ENCODE data around the gene IRAK3. TPM values are rescaled to one million over a fixed set of nuclear protein-coding genes. Genes with fewer than 3 reads are reported as not detected.
"Not testable (repeated sequence)": the region's sequence is repeated elsewhere in the genome, so short reads cannot be mapped to it uniquely, and the experiment has no call there.

The IRAK3 gene
- total RNA-seq, 1 experiment from 2014 or later, result 0.70 TPM

DNA sequence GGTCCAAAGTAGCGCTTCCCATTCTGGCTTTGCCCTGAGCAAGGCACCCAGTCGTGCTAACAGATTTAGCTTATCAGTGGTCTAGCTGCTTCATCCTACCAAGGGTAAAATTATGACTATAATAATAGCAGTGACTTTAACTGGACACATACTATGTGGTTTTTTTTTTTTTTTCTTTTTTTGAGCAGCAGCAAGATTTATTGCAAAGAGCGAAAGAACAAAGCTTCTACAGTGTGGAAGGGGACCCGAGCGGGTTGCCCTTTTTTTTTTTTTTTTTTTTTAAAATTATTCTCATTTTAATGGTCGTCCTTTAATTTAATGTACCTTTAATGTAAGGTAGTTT is 113.8 kb downstream of the IRAK3 start:
- Mint-ChIP-seq H3K4me1 (peaks cover 21% of the 10 kb centered on the region), H3K36me3 (peaks cover 16% of the 10 kb centered on the region), H3K27me3 (ENCODE audit: low read depth) (peaks cover 16% of the 10 kb centered on the region), H3K9me3 (no peaks in the 10 kb centered on the region), H3K4me3 (peak overlapping the region; percentile 99), H3K27ac (peak overlapping the region; percentile 100)
- CTCF ChIA-PET, result interaction anchor here (0.7 to 1.4 kb wide), 9 partner anchors 9 to 490 kb away, joined by 3 to 12 read pairs (median 4); partner anchors contain the start of gene TMBIM4
- POLR2A ChIA-PET, result interaction anchor here (0.6 to 1.3 kb wide), 2 partner anchors 33 to 423 kb away, joined by 3 read pairs; no protein-coding TSS in a partner anchor
- no peak for ATAC-seq
- no peak for DNase-seq (ENCODE audit: low spot score)
- no peak for TF ChIP-seq ELF4 (CRISPR knock-in tag; IDR thresholded peaks at IDR 0.05; ENCODE audit: low read depth)
- TF ChIP-seq, protein P1, sequence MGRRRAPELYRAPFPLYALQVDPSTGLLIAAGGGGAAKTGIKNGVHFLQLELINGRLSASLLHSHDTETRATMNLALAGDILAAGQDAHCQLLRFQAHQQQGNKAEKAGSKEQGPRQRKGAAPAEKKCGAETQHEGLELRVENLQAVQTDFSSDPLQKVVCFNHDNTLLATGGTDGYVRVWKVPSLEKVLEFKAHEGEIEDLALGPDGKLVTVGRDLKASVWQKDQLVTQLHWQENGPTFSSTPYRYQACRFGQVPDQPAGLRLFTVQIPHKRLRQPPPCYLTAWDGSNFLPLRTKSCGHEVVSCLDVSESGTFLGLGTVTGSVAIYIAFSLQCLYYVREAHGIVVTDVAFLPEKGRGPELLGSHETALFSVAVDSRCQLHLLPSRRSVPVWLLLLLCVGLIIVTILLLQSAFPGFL (CRISPR knock-in tag; IDR thresholded peaks at IDR 0.05; ENCODE audit: borderline replicate concordance), result no peak
- TF ChIP-seq, protein P2, sequence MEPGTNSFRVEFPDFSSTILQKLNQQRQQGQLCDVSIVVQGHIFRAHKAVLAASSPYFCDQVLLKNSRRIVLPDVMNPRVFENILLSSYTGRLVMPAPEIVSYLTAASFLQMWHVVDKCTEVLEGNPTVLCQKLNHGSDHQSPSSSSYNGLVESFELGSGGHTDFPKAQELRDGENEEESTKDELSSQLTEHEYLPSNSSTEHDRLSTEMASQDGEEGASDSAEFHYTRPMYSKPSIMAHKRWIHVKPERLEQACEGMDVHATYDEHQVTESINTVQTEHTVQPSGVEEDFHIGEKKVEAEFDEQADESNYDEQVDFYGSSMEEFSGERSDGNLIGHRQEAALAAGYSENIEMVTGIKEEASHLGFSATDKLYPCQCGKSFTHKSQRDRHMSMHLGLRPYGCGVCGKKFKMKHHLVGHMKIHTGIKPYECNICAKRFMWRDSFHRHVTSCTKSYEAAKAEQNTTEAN (CRISPR knock-in tag; IDR thresholded peaks at IDR 0.05), result no peak
- TF ChIP-seq NR2C2 (CRISPR knock-in tag; IDR thresholded peaks at IDR 0.05), result no peak
- TF ChIP-seq EMX1 (CRISPR knock-in tag; IDR thresholded peaks at IDR 0.05), result no peak
- TF ChIP-seq FOXP1 (CRISPR knock-in tag; IDR thresholded peaks at IDR 0.05; ENCODE audit: borderline replicate concordance), result no peak
- TF ChIP-seq, protein P3, sequence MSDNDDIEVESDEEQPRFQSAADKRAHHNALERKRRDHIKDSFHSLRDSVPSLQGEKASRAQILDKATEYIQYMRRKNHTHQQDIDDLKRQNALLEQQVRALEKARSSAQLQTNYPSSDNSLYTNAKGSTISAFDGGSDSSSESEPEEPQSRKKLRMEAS (CRISPR knock-in tag; IDR thresholded peaks at IDR 0.05), result no peak; the same call in 1 of the 2 replicates
- TF ChIP-seq HMGA2 (CRISPR knock-in tag; IDR thresholded peaks at IDR 0.05), result no peak
- TF ChIP-seq, protein P4, sequence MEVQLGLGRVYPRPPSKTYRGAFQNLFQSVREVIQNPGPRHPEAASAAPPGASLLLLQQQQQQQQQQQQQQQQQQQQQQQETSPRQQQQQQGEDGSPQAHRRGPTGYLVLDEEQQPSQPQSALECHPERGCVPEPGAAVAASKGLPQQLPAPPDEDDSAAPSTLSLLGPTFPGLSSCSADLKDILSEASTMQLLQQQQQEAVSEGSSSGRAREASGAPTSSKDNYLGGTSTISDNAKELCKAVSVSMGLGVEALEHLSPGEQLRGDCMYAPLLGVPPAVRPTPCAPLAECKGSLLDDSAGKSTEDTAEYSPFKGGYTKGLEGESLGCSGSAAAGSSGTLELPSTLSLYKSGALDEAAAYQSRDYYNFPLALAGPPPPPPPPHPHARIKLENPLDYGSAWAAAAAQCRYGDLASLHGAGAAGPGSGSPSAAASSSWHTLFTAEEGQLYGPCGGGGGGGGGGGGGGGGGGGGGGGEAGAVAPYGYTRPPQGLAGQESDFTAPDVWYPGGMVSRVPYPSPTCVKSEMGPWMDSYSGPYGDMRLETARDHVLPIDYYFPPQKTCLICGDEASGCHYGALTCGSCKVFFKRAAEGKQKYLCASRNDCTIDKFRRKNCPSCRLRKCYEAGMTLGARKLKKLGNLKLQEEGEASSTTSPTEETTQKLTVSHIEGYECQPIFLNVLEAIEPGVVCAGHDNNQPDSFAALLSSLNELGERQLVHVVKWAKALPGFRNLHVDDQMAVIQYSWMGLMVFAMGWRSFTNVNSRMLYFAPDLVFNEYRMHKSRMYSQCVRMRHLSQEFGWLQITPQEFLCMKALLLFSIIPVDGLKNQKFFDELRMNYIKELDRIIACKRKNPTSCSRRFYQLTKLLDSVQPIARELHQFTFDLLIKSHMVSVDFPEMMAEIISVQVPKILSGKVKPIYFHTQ (CRISPR knock-in tag; IDR thresholded peaks at IDR 0.05), result no peak
- TF ChIP-seq, protein P5, sequence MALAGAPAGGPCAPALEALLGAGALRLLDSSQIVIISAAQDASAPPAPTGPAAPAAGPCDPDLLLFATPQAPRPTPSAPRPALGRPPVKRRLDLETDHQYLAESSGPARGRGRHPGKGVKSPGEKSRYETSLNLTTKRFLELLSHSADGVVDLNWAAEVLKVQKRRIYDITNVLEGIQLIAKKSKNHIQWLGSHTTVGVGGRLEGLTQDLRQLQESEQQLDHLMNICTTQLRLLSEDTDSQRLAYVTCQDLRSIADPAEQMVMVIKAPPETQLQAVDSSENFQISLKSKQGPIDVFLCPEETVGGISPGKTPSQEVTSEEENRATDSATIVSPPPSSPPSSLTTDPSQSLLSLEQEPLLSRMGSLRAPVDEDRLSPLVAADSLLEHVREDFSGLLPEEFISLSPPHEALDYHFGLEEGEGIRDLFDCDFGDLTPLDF (CRISPR knock-in tag; IDR thresholded peaks at IDR 0.05), result no peak
- no peak for TF ChIP-seq NR1H2 (CRISPR knock-in tag; IDR thresholded peaks at IDR 0.05)
- TF ChIP-seq FOXK1 (CRISPR knock-in tag; IDR thresholded peaks at IDR 0.05), result no peak

DNA sequence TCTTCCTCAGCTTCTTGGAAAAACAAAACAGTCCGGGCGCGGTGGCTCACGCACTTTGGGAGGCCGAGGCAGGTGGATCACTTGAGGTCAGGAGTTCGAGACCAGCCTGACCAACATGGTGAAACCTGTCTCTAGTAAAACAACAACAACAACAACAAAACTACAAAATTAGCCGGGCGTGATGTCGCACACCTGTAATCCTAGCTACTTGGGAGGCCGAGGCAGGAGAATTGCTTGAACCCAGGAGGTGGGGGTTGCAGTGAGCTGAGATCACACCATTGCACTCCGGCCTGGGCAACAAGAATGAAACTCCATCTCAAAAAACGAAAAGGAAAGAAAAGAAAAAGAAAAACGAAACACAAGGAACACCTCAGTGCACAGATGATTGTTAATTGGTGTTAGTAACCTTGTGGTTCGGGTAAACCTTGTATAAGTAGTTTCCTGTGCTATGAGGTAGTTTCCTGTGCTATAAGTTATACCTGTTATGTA is 114.3 kb downstream of the IRAK3 start:
- ATAC-seq; H3K9me3 Mint-ChIP-seq; DNase-seq (ENCODE audit: low spot score); POLR2A ChIA-PET: not testable (repeated sequence)
- peaks cover 16% of the 10 kb centered on the region for H3K27me3 Mint-ChIP-seq (ENCODE audit: low read depth)
- peak overlapping the region; percentile 99 for H3K4me3 Mint-ChIP-seq
- peak overlapping the region; percentile 91 for H3K27ac Mint-ChIP-seq
- peaks cover 21% of the 10 kb centered on the region for H3K4me1 Mint-ChIP-seq
- peaks cover 16% of the 10 kb centered on the region for H3K36me3 Mint-ChIP-seq
- CTCF ChIA-PET, result interaction anchor here (1.4 kb wide), 1 partner anchor 196 kb away, joined by 3 read pairs; no protein-coding TSS in a partner anchor

Other genes with a start within 250 kb of the IRAK3 start
- 26.5 to 31.5 TPM (median 29.7 TPM) in 3 replicates for gene LLPH, start 58.5 kb upstream of the IRAK3 start, total RNA-seq (2021)
- 29.8 to 41.9 TPM (median 37.8 TPM) in 3 replicates for gene TMBIM4, start 19.2 kb upstream of the IRAK3 start, total RNA-seq (2021)
- gene HELB, start 113.3 kb downstream of the IRAK3 start, total RNA-seq (2021), result 9.7 to 12.5 TPM (median 10.2 TPM) in 3 replicates